ENCODE measurements around the gene DGKI.

The DGKI gene

GRCh38 chr7:137685433-137686164, 161.2 kb downstream of the DGKI start:
- ChIA-PET CTCF (no interaction called here), POLR2A (no interaction called here)
- Histone ChIP-seq H3K27ac (ENCODE audit: extremely low read depth, low read depth, low read length) (no peak overlapping the region), H3K9me3 (ENCODE audit: control insufficient read depth, insufficient read depth, low read depth, low read length) (no peaks in the 10 kb centered on the region), H3K36me3 (ENCODE audit: control insufficient read depth in 2 of 2, insufficient read depth in 1 of 2, low read length in 2 of 2) (no peaks in the 10 kb centered on the region), H3K4me1 (ENCODE audit: control insufficient read depth, insufficient read depth, low read length) (no peaks in the 10 kb centered on the region), H3K4me3 (ENCODE audit: low read depth, low read length) (no peak overlapping the region)
- no peak for TF ChIP-seq ZNF324 (tag by site-specific recombination; IDR thresholded peaks at IDR 0.05)
- no peak for TF ChIP-seq ZNF48 (tag by site-specific recombination; IDR thresholded peaks at IDR 0.05)
- TF ChIP-seq ZFP69B (tag by site-specific recombination; IDR thresholded peaks at IDR 0.05) = no peak
- TF ChIP-seq ZNF785 (tag by site-specific recombination; IDR thresholded peaks at IDR 0.05) = no peak
- no peak for TF ChIP-seq ZNF114 (tag by site-specific recombination; IDR thresholded peaks at IDR 0.05)

DNA sequence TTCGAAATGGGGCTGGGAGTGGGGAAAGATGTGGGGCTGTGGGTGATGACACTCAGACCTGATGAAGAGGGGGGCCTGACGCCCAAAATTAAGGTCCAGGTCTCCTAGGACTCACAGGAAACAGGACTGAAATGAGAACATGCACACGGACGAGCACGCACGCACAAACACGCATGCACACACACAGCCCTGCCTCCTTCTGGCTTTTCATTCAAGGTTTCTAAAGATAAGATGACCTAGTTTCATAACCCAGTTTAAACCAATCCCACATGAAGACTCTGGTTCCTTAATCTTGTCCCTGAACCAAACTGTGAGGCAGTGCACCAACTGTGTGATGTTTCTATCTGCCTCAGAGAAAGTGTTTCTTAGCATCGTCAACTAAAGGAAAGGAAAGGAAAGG, 162.0 kb downstream of the DGKI start:
- Histone ChIP-seq H3K36me3 (ENCODE audit: control insufficient read depth in 2 of 2, insufficient read depth in 1 of 2, low read length in 2 of 2) (no peaks in the 10 kb centered on the region), H3K4me3 (ENCODE audit: low read depth, low read length) (no peak overlapping the region), H3K27ac (ENCODE audit: extremely low read depth, low read depth, low read length) (no peak overlapping the region), H3K4me1 (ENCODE audit: control insufficient read depth, insufficient read depth, low read length) (no peaks in the 10 kb centered on the region), H3K9me3 (ENCODE audit: control insufficient read depth, insufficient read depth, low read depth, low read length) (no peaks in the 10 kb centered on the region)
- ChIA-PET CTCF (no interaction called here), POLR2A (no interaction called here)
- TF ChIP-seq ZNF114 (tag by site-specific recombination; IDR thresholded peaks at IDR 0.05) (no peak), OVOL3 (tag by site-specific recombination; IDR thresholded peaks at IDR 0.05) (no peak), ZNF544 (tag by site-specific recombination; IDR thresholded peaks at IDR 0.05) (no peak), SETDB1 (IDR thresholded peaks at IDR 0.05; ENCODE audit: insufficient read length, low read length) (no peak)
- TF ChIP-seq, protein P1, sequence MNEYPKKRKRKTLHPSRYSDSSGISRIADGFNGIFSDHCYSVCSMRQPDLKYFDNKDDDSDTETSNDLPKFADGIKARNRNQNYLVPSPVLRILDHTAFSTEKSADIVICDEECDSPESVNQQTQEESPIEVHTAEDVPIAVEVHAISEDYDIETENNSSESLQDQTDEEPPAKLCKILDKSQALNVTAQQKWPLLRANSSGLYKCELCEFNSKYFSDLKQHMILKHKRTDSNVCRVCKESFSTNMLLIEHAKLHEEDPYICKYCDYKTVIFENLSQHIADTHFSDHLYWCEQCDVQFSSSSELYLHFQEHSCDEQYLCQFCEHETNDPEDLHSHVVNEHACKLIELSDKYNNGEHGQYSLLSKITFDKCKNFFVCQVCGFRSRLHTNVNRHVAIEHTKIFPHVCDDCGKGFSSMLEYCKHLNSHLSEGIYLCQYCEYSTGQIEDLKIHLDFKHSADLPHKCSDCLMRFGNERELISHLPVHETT (tag by site-specific recombination; IDR thresholded peaks at IDR 0.05) = no peak

- Histone ChIP-seq H3K36me3 (ENCODE audit: control insufficient read depth in 2 of 2, insufficient read depth in 1 of 2, low read length in 2 of 2) (no peaks in the 10 kb centered on the region), H3K4me1 (ENCODE audit: control insufficient read depth, insufficient read depth, low read length) (no peaks in the 10 kb centered on the region), H3K4me3 (ENCODE audit: low read depth, low read length) (no peak overlapping the region), H3K9me3 (ENCODE audit: control insufficient read depth, insufficient read depth, low read depth, low read length) (no peaks in the 10 kb centered on the region), H3K27ac (ENCODE audit: extremely low read depth, low read depth, low read length) (no peak overlapping the region)
- ChIA-PET CTCF (no interaction called here), POLR2A (no interaction called here)
- TF ChIP-seq ZNF112 (tag by site-specific recombination; IDR thresholded peaks at IDR 0.05) (no peak), HOXD13 (CRISPR knock-in tag; IDR thresholded peaks at IDR 0.05; ENCODE audit: borderline replicate concordance) (no peak), OVOL3 (tag by site-specific recombination; IDR thresholded peaks at IDR 0.05) (no peak), FEZF1 (tag by site-specific recombination; IDR thresholded peaks at IDR 0.05) (no peak), ZNF423 (tag by site-specific recombination; IDR thresholded peaks at IDR 0.05) (no peak), ZNF433 (tag by site-specific recombination; IDR thresholded peaks at IDR 0.05; ENCODE audit: low read depth) (no peak), ZNF169 (tag by site-specific recombination; IDR thresholded peaks at IDR 0.05) (no peak), KLF16 (tag by site-specific recombination; IDR thresholded peaks at IDR 0.05) (no peak), SP2 (tag by site-specific recombination; IDR thresholded peaks at IDR 0.05) (no peak), ZNF324 (tag by site-specific recombination; IDR thresholded peaks at IDR 0.05) (no peak), ZFP69B (tag by site-specific recombination; IDR thresholded peaks at IDR 0.05) (no peak), ZNF510 (tag by site-specific recombination; IDR thresholded peaks at IDR 0.05; ENCODE audit: insufficient replicate concordance) (no peak)
These were observed 162.5 kb downstream of the DGKI start for GRCh38 chr7:137684316-137684715.

- ChIA-PET POLR2A (no interaction called here), CTCF (no interaction called here)
- H3K36me3 ChIP-seq (ENCODE audit: control insufficient read depth in 2 of 2, insufficient read depth in 1 of 2, low read length in 2 of 2) = no peaks in the 10 kb centered on the region
- no peaks in the 10 kb centered on the region for H3K4me1 ChIP-seq (ENCODE audit: control insufficient read depth, insufficient read depth, low read length)
- H3K27ac ChIP-seq (ENCODE audit: extremely low read depth, low read depth, low read length) = no peak overlapping the region
- H3K9me3 ChIP-seq (ENCODE audit: control insufficient read depth, insufficient read depth, low read depth, low read length) = no peaks in the 10 kb centered on the region
- no peak overlapping the region for H3K4me3 ChIP-seq (ENCODE audit: low read depth, low read length)
- TF ChIP-seq ZIC2 (tag by site-specific recombination; IDR thresholded peaks at IDR 0.05) (no peak), ZNF155 (tag by site-specific recombination; IDR thresholded peaks at IDR 0.05) (no peak), ZNF544 (tag by site-specific recombination; IDR thresholded peaks at IDR 0.05) (no peak), ZBTB10 (tag by site-specific recombination; IDR thresholded peaks at IDR 0.05) (no peak), ZNF433 (tag by site-specific recombination; IDR thresholded peaks at IDR 0.05; ENCODE audit: low read depth) (no peak), ZNF239 (tag by site-specific recombination; IDR thresholded peaks at IDR 0.05) (no peak), ZNF398 (tag by site-specific recombination; IDR thresholded peaks at IDR 0.05) (no peak), ZNF596 (tag by site-specific recombination; IDR thresholded peaks at IDR 0.05) (no peak)
These were observed 164.2 kb downstream of the DGKI start for GRCh38 chr7:137682596-137682995.
